Measurements from ENCODE around the gene SP3. TPM values are rescaled to one million over a fixed set of nuclear protein-coding genes. Genes with fewer than 3 reads are reported as not detected.

The SP3 gene
- total and polyA plus RNA-seq, 2 experiments from 2014 or later = 24.1 to 110 TPM

GRCh38 chr2:173959909-173960308 lies 5.3 kb downstream of the SP3 start:
- peak overlapping the region; percentile 13; the same call in 1 of the 3 replicates for H3K4me3 Mint-ChIP-seq
- H3K4me1 Mint-ChIP-seq = peaks cover 26% of the 10 kb centered on the region
- H3K4me1 ChIP-seq (ENCODE audit: insufficient read depth) = peaks cover 11% of the 10 kb centered on the region; the same call in 1 of the 2 replicates
- peaks cover 47% of the 10 kb centered on the region for H4K20me1 ChIP-seq (replicated peaks; ENCODE audit: insufficient read depth)
- no peaks in the 10 kb centered on the region for H3K27me3 ChIP-seq (ENCODE audit: insufficient read depth)
- ATAC-seq (no peak), DNase-seq (ENCODE audit: low spot score) (no peak)
- H3K4me3 ChIP-seq = no peak overlapping the region
- no peak overlapping the region for H3K4me2 ChIP-seq
- H2AFZ ChIP-seq = no peak overlapping the region
- H3K36me3 ChIP-seq (ENCODE audit: insufficient read depth) = peaks cover 14% of the 10 kb centered on the region
- no peak overlapping the region for H3K27ac Mint-ChIP-seq
- peaks cover 44% of the 10 kb centered on the region for H3K36me3 Mint-ChIP-seq (ENCODE audit: low read depth)
- no peak overlapping the region for H3K27ac ChIP-seq (ENCODE audit: low read depth)
- TF ChIP-seq REST (IDR thresholded peaks at IDR 0.05; ENCODE audit: unreplicated experiment) (no peak), ZNF462 (CRISPR knock-in tag; IDR thresholded peaks at IDR 0.05) (no peak), POLR2AphosphoS5 (IDR thresholded peaks at IDR 0.05; ENCODE audit: low read depth) (no peak), STAT1 (IDR thresholded peaks at IDR 0.05; ENCODE audit: unreplicated experiment) (no peak), EZH2 (IDR thresholded peaks at IDR 0.05; ENCODE audit: low read depth, unreplicated experiment) (no peak), ZNF331 (CRISPR knock-in tag; IDR thresholded peaks at IDR 0.05; ENCODE audit: low read depth) (no peak), CTCF (conservative IDR thresholded peaks at IDR 0.05; ENCODE audit: low read depth in 2 of 2) (no peak), NANOG (IDR thresholded peaks at IDR 0.05; ENCODE audit: borderline replicate concordance) (no peak), JUNB (IDR thresholded peaks at IDR 0.05; ENCODE audit: unreplicated experiment) (no peak), ETS1 (IDR thresholded peaks at IDR 0.05) (no peak), CREB1 (CRISPR knock-in tag; IDR thresholded peaks at IDR 0.05; ENCODE audit: low read depth) (no peak), EZH2phosphoT487 (IDR thresholded peaks at IDR 0.05; ENCODE audit: unreplicated experiment) (no peak), ZNF114 (CRISPR knock-in tag; IDR thresholded peaks at IDR 0.05) (no peak)
- H3K79me2 ChIP-seq (replicated peaks; ENCODE audit: insufficient read depth) = peaks cover 85% of the 10 kb centered on the region
- peaks cover 4% of the 10 kb centered on the region; the same call in 2 of the 3 replicates for H3K9me3 Mint-ChIP-seq
- H3K9me2 ChIP-seq (ENCODE audit: insufficient read depth) = no peaks in the 10 kb centered on the region
- no peaks in the 10 kb centered on the region for H3F3A ChIP-seq (replicated peaks; ENCODE audit: low read depth)
- H3K27me3 Mint-ChIP-seq (ENCODE audit: insufficient read depth, low read depth, poor library complexity) = peaks cover 3% of the 10 kb centered on the region

All from GM23338 (cell line).